Measurements from ENCODE around the gene TTLL3. TPM values are rescaled to one million over a fixed set of nuclear protein-coding genes. Genes with fewer than 3 reads are reported as not detected.

Gene TTLL3
- total and polyA plus RNA-seq, 2 of the 8 experiments (the other 6 are each of a cell fraction or from before 2014, with no cell fraction given) = 5.9 to 8.9 TPM

DNA sequence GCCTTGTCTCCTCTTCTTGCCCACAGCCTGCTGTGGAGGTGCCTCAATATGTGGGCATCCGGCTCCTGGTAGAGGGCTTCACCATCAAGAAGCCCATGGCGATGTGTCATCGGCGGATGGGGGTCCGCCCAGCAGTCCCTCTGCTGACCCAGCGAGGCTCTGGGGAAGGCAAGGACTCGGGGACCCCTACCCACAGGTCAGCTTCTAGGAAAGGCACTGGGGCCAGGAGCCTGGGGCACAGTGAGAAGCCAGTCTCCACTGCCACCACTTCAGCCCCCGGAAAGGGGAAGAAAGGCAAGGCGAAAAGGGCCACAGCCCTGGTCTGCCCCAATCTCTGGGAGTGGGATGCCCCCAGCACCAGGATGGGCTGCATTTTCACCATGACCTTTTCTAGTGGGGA is 23.0 kb downstream of the TTLL3 start (continued):
- TF ChIP-seq, protein P1, sequence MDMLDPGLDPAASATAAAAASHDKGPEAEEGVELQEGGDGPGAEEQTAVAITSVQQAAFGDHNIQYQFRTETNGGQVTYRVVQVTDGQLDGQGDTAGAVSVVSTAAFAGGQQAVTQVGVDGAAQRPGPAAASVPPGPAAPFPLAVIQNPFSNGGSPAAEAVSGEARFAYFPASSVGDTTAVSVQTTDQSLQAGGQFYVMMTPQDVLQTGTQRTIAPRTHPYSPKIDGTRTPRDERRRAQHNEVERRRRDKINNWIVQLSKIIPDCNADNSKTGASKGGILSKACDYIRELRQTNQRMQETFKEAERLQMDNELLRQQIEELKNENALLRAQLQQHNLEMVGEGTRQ (IDR thresholded peaks at IDR 0.05; ENCODE audit: low read length) = no peak
- TF ChIP-seq CHD7 (IDR thresholded peaks at IDR 0.05; ENCODE audit: insufficient replicate concordance, low read length) (no peak), CTBP2 (IDR thresholded peaks at IDR 0.05; ENCODE audit: borderline replicate concordance, insufficient read depth, insufficient read length, low read length) (no peak), PHF8 (conservative IDR thresholded peaks at IDR 0.05; ENCODE audit: low read depth, low read length) (no peak), POLR2A (IDR thresholded peaks at IDR 0.05; ENCODE audit: control extremely low read depth in 1 of 2, low read depth in 2 of 2, low read length in 2 of 2) (no peak), CHD1 (IDR thresholded peaks at IDR 0.05; ENCODE audit: low read depth, low read length) (no peak), ATF3 (IDR thresholded peaks at IDR 0.05; ENCODE audit: insufficient read depth, low read depth, low read length) (no peak), CBX5 (IDR thresholded peaks at IDR 0.05; ENCODE audit: low read depth, low read length) (no peak), SP4 (IDR thresholded peaks at IDR 0.05; ENCODE audit: low read length) (no peak), EP300 (IDR thresholded peaks at IDR 0.05; ENCODE audit: borderline replicate concordance in 1 of 2, low read depth in 2 of 2, low read length in 2 of 2) (no peak)

Measured in H1 (cell line).